Measurements from ENCODE around the gene R3HDM1.
"Not testable (repeated sequence)": the region's sequence is repeated elsewhere in the genome, so short reads cannot be mapped to it uniquely, and the experiment has no call there.

GRCh38 chr2:135498588-135498987, 32.7 kb upstream of the R3HDM1 start:
- not testable (repeated sequence) for TF ChIP-seq CTCF (conservative IDR thresholded peaks at IDR 0.05 in 1 of 2, IDR thresholded peaks at IDR 0.05 in 1 of 2; ENCODE audit: low read depth in 1 of 2, low read length in 2 of 2); EZH2 (IDR thresholded peaks at IDR 0.05; ENCODE audit: low read length, missing control alignments)
